SK-N-DZ (cell line): ENCODE results near the gene XRCC4.

Experiments
- DNase-seq: peaks from one replicate; pipeline ENCODE4 v3.0.0-alpha.2; 2015; ENCODE audit warnings: low spot score
- small RNA-seq, 2 experiments: library from RNA; depleted of rRNA; stranded (forward); fragments of <200 nt; gene quantifications; one replicate each; pipeline ENCODE3, GENCODE V24; 2014

Gene XRCC4

DNA sequence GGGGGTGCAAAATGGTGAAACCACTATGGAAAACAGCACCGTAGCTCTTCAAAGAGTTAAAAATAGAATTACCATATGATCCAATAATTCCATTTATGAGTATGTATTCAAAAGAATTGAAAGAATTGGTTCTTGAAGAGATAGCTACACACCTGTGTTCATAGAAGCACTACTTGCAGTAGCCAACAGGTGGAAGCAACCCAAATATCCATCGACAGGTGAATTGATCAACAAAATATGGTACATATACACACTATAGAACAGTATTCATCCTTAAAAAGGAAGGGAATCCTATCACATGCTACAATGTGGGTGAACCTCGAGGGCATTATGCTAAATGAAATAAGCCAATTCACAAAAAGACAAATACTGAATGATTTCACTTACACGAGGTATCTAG, 308.5 kb downstream of the XRCC4 start:
- DNase-seq, result no peak

DNA sequence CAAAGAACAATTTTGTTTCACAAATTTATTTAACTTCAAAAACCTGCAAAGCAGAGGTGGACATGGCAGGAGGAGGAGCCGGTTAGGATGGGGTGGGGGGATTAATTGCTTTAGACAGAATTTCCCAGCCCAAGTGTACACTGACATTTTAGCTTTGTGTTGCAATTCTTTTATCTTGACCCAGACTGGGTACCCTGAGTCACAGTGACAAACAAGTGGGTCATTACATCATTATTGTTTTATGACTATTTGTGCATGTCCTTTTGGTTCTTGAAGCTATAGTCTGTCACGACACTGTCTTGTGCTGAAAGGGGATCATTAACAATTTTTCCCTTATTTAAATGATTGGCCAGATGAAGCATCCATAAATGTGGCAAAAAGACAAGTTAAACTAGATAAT, 309.7 kb downstream of the XRCC4 start:
- no peak for DNase-seq

DNA sequence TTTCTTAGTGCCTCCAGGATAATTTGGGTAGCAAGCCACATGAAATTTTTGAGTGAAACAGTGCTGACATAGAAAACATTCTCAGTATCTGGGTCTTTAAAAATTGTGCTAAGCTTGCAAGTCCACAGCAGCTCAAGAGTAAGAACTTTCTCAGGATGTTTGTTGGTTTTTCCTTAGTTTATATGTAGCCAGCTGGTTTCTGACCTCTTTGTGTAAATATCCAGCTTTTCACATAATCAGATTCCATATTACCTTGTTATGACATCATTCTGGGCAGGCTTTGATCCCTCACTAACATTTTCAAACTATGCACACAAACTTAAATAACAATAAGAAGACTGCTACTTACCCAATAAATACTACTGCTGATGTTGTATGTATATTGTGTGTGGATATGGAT, 311.3 kb downstream of the XRCC4 start:
- DNase-seq, result no peak

DNA sequence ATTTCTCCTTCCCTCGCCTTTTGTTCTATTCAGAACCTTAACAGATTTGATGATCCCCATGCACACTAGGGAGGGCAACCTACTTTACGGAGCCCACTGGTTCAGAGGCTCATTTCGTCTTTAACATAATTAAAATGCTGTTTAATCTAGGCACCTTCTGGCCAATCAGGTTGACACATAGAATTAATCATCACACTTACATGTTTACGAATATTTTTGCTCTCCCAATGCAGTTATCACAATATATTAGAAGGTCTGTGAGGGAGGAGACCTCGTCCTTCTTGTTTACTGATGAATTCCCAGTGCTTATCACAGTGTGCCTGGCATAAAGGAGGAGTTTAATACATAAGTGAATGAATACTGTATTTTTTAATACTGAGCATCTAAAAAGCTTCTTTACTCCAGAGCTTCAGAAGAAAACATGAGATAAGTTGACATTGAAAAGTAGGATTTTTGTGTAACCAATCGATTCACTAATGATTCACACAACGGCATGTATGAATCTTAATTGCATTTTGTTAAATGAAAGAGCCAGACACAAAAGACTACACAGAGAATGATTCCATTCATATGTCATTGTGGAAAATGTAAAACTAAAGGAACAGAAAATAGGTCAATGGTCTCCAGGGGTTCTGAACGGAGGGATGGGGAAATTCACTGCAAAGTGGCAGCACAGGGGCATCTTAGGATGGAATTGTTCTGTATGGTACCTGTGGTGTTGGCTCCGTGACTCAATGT, 315.6 kb downstream of the XRCC4 start:
- no peak for DNase-seq

DNA sequence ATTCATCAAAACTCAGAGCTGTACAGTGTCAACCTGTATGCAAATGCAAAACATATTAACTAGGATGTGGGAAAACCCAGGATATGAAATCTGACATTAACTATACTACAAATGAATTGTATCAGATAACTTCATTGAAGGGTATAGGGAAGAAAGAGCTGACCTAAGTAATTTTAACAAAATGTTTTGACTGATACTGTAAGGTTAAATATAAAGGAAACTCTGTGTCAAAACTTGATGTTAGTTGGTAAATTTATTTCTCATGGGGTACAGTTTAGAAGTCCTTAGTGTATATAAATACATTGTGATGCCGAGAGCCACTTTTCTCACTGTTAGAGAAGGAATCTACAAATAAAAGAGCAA, 316.1 kb downstream of the XRCC4 start:
- no peak for DNase-seq

DNA sequence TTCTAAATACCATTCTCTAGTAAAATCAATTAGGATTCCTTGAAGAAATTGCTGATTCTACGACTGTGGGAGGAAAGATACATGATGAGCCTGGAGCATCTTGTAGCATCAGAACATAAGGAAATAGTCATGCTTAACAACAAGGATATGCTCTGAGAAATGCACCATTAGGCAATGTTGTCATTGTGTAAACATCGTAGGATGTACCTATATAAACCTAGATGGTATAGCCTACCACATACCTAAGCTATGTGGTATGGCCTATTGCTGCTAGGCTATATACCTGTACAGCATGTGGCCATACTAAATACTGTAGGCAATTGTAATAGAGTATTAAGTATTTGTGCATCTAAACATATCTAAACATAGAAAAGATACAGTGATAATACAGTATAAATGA, 316.8 kb downstream of the XRCC4 start:
- no peak for DNase-seq

DNA sequence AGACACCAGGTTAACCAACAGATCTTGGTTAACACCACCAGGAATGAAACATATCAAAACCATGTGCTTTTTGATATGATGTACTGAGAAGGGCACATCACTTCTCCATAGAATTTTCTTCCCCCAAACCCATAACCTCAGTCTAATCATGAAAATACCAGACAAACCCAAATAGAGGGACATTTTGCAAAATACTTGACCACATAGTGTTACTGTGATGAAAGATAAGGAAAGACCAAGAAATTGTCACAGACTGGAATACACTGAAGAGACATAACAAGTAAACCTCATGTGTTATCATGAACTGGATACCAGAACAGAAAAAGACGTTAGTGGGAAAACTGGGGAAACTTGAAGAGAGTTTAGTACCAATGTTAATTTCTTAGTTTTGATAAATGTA, 319.3 kb downstream of the XRCC4 start:
- no peak for DNase-seq

DNA sequence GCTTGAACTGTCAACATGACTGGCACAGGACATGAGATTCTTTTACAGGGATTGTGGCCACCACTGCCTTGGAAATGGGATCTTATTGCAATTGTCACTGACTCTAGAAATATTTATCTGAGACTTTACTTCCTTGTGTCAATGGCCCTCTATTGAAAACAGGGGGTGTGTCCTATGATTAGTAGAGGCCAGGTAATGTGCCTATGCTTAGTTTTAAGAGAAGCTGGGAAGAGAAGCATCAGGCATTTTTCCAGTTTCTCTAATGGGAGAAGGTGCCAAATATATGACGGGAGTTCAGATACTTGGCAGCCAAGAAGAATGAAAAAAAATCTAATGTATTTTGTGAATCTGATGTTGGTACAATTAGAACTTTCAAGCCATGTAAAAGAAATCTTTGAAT, 320.3 kb downstream of the XRCC4 start:
- no peak for DNase-seq

DNA sequence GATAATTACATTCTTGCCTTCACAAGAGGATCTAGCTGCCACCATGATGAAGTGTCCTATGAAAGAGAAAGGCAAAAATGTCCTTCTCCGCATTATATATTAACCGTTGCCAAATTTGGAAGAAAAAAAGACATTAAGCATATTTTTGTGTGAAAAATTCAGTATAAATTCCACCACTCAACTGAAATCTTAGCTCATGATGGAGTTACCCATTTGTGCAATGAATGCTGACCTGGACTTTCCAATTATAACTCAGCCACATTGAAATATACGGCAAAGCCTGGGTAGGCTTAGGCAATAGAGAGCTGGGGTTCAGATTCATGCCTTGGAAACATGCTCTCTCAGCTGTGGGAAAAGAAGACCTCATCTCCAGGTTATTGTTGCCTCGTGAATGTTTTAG, 322.9 kb downstream of the XRCC4 start:
- no peak for DNase-seq

DNA sequence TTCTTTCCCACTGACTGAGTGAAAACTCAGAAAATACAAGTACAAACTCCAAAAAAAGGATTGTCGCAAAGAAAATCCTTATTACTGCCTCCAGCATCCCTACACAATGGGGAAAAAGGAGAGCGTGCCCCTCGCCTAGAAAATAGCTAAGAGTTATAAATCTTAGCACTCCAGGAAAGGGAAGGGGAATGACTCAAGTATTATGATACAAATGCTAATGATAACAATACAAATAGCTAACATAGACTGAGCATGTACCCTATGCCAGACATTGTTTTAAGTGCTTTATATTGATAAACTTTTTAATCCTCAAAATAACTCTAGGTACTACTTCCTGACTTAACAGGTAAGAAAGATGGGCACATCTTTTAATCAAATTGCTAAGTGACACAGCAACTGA, 323.4 kb downstream of the XRCC4 start:
- no peak for DNase-seq

DNA sequence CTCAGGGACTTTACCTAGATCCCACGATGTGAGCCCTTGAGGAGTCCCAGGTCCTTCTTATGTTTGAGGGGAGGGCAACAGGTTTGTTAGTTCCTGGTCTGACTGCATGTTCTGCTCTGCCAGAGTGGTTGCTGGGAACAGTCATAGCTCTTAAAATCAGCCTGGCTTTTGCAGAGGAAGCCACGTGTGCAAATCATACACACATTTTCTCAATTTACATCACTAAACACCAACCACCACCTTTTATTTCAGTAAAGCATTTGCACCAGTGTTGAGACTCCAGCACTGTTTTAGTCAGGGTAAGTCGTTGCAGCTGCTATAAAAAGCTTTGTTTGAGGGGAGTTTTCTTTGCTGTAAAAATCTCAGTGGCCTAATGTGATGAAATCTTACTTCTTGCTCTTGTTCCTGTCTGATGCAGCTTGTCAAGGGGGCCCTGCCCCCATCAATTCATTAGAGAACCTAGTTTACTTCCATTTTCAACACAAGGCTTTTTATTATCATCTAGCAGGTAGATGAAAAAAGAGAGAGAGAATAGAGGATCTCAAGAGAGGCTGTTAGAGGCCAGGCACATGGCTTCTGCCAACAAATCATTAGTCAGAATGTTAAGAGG, 323.9 kb downstream of the XRCC4 start:
- DNase-seq, result peak; percentile 4

DNA sequence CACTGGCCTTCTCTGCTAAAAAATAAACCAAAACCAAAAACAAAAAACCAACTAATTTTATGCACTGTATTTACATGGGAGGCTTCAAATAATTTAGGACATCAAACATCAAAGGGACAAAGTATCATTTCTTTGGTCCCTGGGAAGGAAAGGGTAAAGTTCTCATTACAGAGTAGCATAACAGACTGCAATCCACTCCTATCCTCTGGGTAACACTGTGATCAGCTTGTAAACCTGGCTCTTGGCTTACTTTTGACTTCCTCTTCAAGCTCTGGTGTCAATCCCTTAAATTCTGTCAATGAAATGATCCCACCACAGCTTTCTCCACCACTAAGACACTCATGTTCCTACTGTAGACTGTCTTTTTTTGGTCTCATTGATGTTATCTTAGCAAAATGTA, 324.4 kb downstream of the XRCC4 start:
- no peak for DNase-seq

Small RNA genes lying within 50 kb of the gene (small RNA-seq; reads per million reads assigned to genes)
- 1.4 to 6.7 reads per million in 2 experiments for gene SCARNA18
